ENCODE measurements around the gene PTGER3.

DNA sequence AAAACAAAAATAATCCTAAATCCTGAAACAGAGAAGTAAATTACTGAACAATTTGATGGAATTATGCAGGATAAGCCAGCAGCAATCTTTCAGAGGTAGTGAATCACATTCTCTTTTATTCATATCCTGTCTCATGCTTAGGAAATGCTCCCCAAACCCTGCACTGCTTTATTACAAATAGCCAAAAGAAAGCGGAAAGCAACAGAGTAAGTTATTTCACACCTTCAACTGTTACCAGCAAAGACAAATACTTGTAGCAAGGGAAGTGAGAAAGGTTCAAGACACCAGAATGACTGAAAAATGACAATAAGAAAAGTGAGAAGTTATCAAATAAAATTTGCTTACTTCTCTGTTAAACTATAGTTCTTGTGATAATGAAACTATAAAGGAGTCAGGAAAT, 27.1 kb upstream of the PTGER3 start:
- TF ChIP-seq, protein P1, sequence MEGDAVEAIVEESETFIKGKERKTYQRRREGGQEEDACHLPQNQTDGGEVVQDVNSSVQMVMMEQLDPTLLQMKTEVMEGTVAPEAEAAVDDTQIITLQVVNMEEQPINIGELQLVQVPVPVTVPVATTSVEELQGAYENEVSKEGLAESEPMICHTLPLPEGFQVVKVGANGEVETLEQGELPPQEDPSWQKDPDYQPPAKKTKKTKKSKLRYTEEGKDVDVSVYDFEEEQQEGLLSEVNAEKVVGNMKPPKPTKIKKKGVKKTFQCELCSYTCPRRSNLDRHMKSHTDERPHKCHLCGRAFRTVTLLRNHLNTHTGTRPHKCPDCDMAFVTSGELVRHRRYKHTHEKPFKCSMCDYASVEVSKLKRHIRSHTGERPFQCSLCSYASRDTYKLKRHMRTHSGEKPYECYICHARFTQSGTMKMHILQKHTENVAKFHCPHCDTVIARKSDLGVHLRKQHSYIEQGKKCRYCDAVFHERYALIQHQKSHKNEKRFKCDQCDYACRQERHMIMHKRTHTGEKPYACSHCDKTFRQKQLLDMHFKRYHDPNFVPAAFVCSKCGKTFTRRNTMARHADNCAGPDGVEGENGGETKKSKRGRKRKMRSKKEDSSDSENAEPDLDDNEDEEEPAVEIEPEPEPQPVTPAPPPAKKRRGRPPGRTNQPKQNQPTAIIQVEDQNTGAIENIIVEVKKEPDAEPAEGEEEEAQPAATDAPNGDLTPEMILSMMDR (IDR thresholded peaks at IDR 0.05; ENCODE audit: insufficient read depth, low read depth, low read length), result no peak
- no peak for TF ChIP-seq EZH2 (IDR thresholded peaks at IDR 0.05; ENCODE audit: insufficient read depth, low read length)
